Measurements from ENCODE around the gene RBL1.

- TF ChIP-seq, protein P1, sequence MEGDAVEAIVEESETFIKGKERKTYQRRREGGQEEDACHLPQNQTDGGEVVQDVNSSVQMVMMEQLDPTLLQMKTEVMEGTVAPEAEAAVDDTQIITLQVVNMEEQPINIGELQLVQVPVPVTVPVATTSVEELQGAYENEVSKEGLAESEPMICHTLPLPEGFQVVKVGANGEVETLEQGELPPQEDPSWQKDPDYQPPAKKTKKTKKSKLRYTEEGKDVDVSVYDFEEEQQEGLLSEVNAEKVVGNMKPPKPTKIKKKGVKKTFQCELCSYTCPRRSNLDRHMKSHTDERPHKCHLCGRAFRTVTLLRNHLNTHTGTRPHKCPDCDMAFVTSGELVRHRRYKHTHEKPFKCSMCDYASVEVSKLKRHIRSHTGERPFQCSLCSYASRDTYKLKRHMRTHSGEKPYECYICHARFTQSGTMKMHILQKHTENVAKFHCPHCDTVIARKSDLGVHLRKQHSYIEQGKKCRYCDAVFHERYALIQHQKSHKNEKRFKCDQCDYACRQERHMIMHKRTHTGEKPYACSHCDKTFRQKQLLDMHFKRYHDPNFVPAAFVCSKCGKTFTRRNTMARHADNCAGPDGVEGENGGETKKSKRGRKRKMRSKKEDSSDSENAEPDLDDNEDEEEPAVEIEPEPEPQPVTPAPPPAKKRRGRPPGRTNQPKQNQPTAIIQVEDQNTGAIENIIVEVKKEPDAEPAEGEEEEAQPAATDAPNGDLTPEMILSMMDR (IDR thresholded peaks at IDR 0.05; ENCODE audit: low read depth, low read length) = no peak
- no peak for TF ChIP-seq POLR2A (IDR thresholded peaks at IDR 0.05; ENCODE audit: extremely low read depth, insufficient read length)
Observed at GRCh38 chr20:36959242-36959641, 136.6 kb downstream of the RBL1 start.

Measured in NB4 (cell line).